ENCODE measurements around the gene GPC6. TPM values are rescaled to one million over a fixed set of nuclear protein-coding genes. Genes with fewer than 3 reads are reported as not detected.
A peak's percentile ranks its signal among the peaks of the same experiment; 100 is the strongest.

Gene GPC6
- total RNA-seq, 4 donors from 2014 or later = 6.7 to 67.2 (median 11.1) TPM

- DNase-seq = no peak
- H3K9me3 ChIP-seq = no peaks in the 10 kb centered on the region
- H3K4me3 ChIP-seq = no peak overlapping the region
- no peaks in the 10 kb centered on the region for H3K27me3 ChIP-seq
- H3K4me1 ChIP-seq = no peaks in the 10 kb centered on the region
- TF ChIP-seq, protein P1, sequence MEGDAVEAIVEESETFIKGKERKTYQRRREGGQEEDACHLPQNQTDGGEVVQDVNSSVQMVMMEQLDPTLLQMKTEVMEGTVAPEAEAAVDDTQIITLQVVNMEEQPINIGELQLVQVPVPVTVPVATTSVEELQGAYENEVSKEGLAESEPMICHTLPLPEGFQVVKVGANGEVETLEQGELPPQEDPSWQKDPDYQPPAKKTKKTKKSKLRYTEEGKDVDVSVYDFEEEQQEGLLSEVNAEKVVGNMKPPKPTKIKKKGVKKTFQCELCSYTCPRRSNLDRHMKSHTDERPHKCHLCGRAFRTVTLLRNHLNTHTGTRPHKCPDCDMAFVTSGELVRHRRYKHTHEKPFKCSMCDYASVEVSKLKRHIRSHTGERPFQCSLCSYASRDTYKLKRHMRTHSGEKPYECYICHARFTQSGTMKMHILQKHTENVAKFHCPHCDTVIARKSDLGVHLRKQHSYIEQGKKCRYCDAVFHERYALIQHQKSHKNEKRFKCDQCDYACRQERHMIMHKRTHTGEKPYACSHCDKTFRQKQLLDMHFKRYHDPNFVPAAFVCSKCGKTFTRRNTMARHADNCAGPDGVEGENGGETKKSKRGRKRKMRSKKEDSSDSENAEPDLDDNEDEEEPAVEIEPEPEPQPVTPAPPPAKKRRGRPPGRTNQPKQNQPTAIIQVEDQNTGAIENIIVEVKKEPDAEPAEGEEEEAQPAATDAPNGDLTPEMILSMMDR (IDR thresholded peaks at IDR 0.05) = peak; percentile 47 to 61 (median 57)
- TF ChIP-seq POLR2A (IDR thresholded peaks at IDR 0.05) = no peak
- no peak overlapping the region for H3K27ac ChIP-seq
- H3K36me3 ChIP-seq = no peaks in the 10 kb centered on the region
- intact Hi-C loops (cut with DNase I; ENCODE audit: low total_unique reads) = loop anchor here (10.0 kb wide), 1 partner anchor 189 kb away; no protein-coding TSS in a partner anchor
Observed at GRCh38 chr13:94435604-94436226, 1209.1 kb downstream of the GPC6 start.

- no peaks in the 10 kb centered on the region for H3K27me3 ChIP-seq
- no peaks in the 10 kb centered on the region for H3K9me3 ChIP-seq
- no peaks in the 10 kb centered on the region for H3K4me1 ChIP-seq
- DNase-seq = no peak
- TF ChIP-seq, protein P1 (IDR thresholded peaks at IDR 0.05) = no peak
- TF ChIP-seq POLR2A (IDR thresholded peaks at IDR 0.05) = no peak
- no peak overlapping the region for H3K4me3 ChIP-seq
- intact Hi-C loops (cut with DNase I; ENCODE audit: low total_unique reads) = no loop called here
- H3K36me3 ChIP-seq = no peaks in the 10 kb centered on the region
- no peak overlapping the region for H3K27ac ChIP-seq
Observed at GRCh38 chr13:94444826-94445225, 1218.2 kb downstream of the GPC6 start.

DNA sequence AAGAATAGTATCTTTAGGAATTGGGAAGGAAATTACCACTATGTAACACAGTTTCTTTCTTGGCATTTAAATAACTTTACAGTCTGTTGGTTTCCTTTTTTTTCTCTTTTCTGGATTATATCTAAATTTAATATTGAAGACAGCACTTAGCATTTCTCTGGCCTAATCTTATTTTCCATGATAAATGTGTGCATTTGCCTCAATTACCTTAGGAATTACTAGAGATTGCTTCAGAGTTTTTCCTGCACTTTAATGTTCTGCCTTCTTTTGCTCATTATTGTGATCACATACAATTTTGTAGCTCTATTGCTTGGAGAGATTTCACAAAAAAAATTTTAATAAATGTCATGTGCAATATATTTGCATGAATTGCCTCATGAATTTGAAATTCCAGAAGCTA, 1227.7 kb downstream of the GPC6 start:
- TF ChIP-seq, protein P1 (IDR thresholded peaks at IDR 0.05) = no peak
- no peak for TF ChIP-seq POLR2A (IDR thresholded peaks at IDR 0.05)
- H3K27ac ChIP-seq = no peak overlapping the region
- no peak overlapping the region for H3K4me3 ChIP-seq
- no peak for DNase-seq
- no peaks in the 10 kb centered on the region for H3K4me1 ChIP-seq
- H3K27me3 ChIP-seq = no peaks in the 10 kb centered on the region
- H3K36me3 ChIP-seq = no peaks in the 10 kb centered on the region
- intact Hi-C loops (cut with DNase I; ENCODE audit: low total_unique reads) = no loop called here
- H3K9me3 ChIP-seq = no peaks in the 10 kb centered on the region

GRCh38 chr13:94454906-94455305, 1228.3 kb downstream of the GPC6 start:
- Histone ChIP-seq H3K4me1 (no peaks in the 10 kb centered on the region), H3K4me3 (no peak overlapping the region), H3K9me3 (no peaks in the 10 kb centered on the region), H3K27me3 (no peaks in the 10 kb centered on the region), H3K27ac (no peak overlapping the region), H3K36me3 (no peaks in the 10 kb centered on the region)
- TF ChIP-seq, protein P1 (IDR thresholded peaks at IDR 0.05) = no peak
- no peak for TF ChIP-seq POLR2A (IDR thresholded peaks at IDR 0.05)
- DNase-seq = no peak
- intact Hi-C loops (cut with DNase I; ENCODE audit: low total_unique reads) = no loop called here

- H3K9me3 ChIP-seq = no peaks in the 10 kb centered on the region
- H3K4me1 ChIP-seq = no peaks in the 10 kb centered on the region
- DNase-seq = no peak
- no peak overlapping the region for H3K4me3 ChIP-seq
- intact Hi-C loops (cut with DNase I; ENCODE audit: low total_unique reads) = no loop called here
- TF ChIP-seq, protein P1 (IDR thresholded peaks at IDR 0.05) = no peak
- no peak for TF ChIP-seq POLR2A (IDR thresholded peaks at IDR 0.05)
- no peaks in the 10 kb centered on the region for H3K27me3 ChIP-seq
- no peak overlapping the region for H3K27ac ChIP-seq
- H3K36me3 ChIP-seq = no peaks in the 10 kb centered on the region
Observed at GRCh38 chr13:94455414-94455813, 1228.8 kb downstream of the GPC6 start.

Small RNA genes lying within 50 kb of the gene (small RNA-seq; reads per million reads assigned to genes)
- gene RNA5SP35 = not detected

Data from uterus (tissue), 4 donors.